ENCODE data around the gene PTPN23. TPM values are rescaled to one million over a fixed set of nuclear protein-coding genes. Genes with fewer than 3 reads are reported as not detected.

Gene PTPN23
- total and polyA plus RNA-seq, 2 of the 13 experiments (the other 11 are each of a cell fraction or from before 2014, with no cell fraction given) = 2.3 to 3.7 TPM

GRCh38 chr3:47433796-47434195 is 53.0 kb downstream of the PTPN23 start:
- Histone ChIP-seq H4K20me1 (ENCODE audit: insufficient read depth, low read length) (no peaks in the 10 kb centered on the region), H3K27ac (ENCODE audit: extremely low read length, insufficient read depth, low read length) (no peak overlapping the region), H3K4me3 (replicated peaks in 1 of 3; ENCODE audit: insufficient read depth in 1 of 3, low read depth in 2 of 3, low read length in 3 of 3) (no peak overlapping the region), H3K27me3 (ENCODE audit: control insufficient read depth in 1 of 2, insufficient read depth in 2 of 2, low read length in 2 of 2) (no peaks in the 10 kb centered on the region), H2AFZ (ENCODE audit: low read length) (no peak overlapping the region), H3K4me1 (ENCODE audit: insufficient read depth, low read length) (peaks cover 31% of the 10 kb centered on the region), H3K79me2 (ENCODE audit: insufficient read depth, low read length) (no peaks in the 10 kb centered on the region), H3K9me3 (ENCODE audit: low read length) (no peaks in the 10 kb centered on the region), H3K4me2 (ENCODE audit: low read depth, low read length) (no peak overlapping the region), H3K9ac (ENCODE audit: insufficient read depth, low read depth, low read length) (no peak overlapping the region), H3K36me3 (replicated peaks in 1 of 2; ENCODE audit: control insufficient read depth in 1 of 2, insufficient read depth in 2 of 2, low read length in 2 of 2) (peaks cover 15 to 41% of the 10 kb centered on the region in 2 experiments)
- ATAC-seq (no peak), DNase-seq (ENCODE audit: low spot score) (no peak), FAIRE-seq (no peak)
- intact Hi-C loops (cut with micrococcal nuclease; ENCODE audit: unreplicated experiment) = no loop called here
- ChIA-PET POLR2A (no interaction called here), CTCF (ENCODE audit: low intra/inter-chr PET ratio, low total read pairs) (no interaction called here)
- no TSS peak for BruUV-seq (replicated peaks)
- TF ChIP-seq RAD51 (IDR thresholded peaks at IDR 0.05; ENCODE audit: borderline replicate concordance) (no peak), MIER2 (CRISPR knock-in tag; IDR thresholded peaks at IDR 0.05) (no peak), HNRNPLL (IDR thresholded peaks at IDR 0.05; ENCODE audit: low read depth, low read length, poor library complexity, severe bottlenecking) (no peak), HMGXB4 (CRISPR knock-in tag; IDR thresholded peaks at IDR 0.05; ENCODE audit: borderline replicate concordance in 1 of 2, low read depth in 1 of 2) (no peak), GATA4 (IDR thresholded peaks at IDR 0.05; ENCODE audit: borderline replicate concordance, low read depth) (no peak), ZNF124 (CRISPR knock-in tag; IDR thresholded peaks at IDR 0.05) (no peak), CSRNP1 (CRISPR knock-in tag; IDR thresholded peaks at IDR 0.05) (no peak), AGO2 (optimal IDR thresholded peaks at IDR 0.05; ENCODE audit: low read depth, low read length) (no peak), ZNF138 (CRISPR knock-in tag; IDR thresholded peaks at IDR 0.05; ENCODE audit: low read depth) (no peak), TRIM22 (IDR thresholded peaks at IDR 0.05) (no peak), ZNF7 (CRISPR knock-in tag; IDR thresholded peaks at IDR 0.05) (no peak), HOXA7 (CRISPR knock-in tag; IDR thresholded peaks at IDR 0.05) (no peak), FOXA3 (CRISPR knock-in tag; IDR thresholded peaks at IDR 0.05) (no peak), SMC3 (IDR thresholded peaks at IDR 0.05; ENCODE audit: low read length) (no peak), ZNF160 (CRISPR knock-in tag; IDR thresholded peaks at IDR 0.05) (no peak)
- WGBS (ENCODE audit: low lambda C conversion rate) = 97% methylated on average over 3 of the region's 3 CpGs
- in situ Hi-C loops (cut with HindIII; ENCODE audit: extremely low pct_ligation_motif_present, low pct_unique_long_range_greater_than_20kb) = no loop called here

Data from HepG2 (cell line).